Measurements from ENCODE around the gene NECTIN3. TPM values are rescaled to one million over a fixed set of nuclear protein-coding genes. Genes with fewer than 3 reads are reported as not detected.

The NECTIN3 gene
- total RNA-seq, 4 donors from 2014 or later: 4.4 to 7.1 (median 5.8) TPM

DNA sequence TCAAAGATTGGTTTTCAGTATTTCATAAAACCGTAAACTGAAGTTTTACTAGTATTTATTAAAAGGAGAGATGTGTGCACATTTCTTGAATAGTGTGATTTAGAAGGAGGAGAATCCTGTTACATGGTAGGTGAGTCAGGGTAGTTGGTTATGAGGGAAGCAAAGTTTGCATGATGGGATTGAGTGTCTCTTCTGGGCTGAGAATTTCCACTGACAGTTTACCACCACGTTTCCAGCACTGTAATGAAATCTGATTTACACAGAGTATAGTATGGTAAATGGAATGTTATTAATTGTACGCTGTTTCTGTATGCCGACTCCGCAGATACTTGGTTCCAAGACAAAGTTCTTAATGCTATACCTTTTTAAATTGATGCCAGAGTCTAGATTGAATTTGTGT is 1.6 kb downstream of the NECTIN3 start:
- H3K4me3 ChIP-seq (ENCODE audit: low read depth, poor library complexity, severe bottlenecking): no peak overlapping the region
- WGBS, 2 donors: 59 to 66% methylated on average over 5 of the region's 5 CpGs
- DNase-seq (ENCODE audit: low spot score in 2 of 2): no peak
- intact Hi-C loops (cut with DNase I; ENCODE audit: low total_unique reads): no loop called here
- TF ChIP-seq CTCF (IDR thresholded peaks at IDR 0.05): no peak
- TF ChIP-seq POLR2A (IDR thresholded peaks at IDR 0.05): no peak

DNA sequence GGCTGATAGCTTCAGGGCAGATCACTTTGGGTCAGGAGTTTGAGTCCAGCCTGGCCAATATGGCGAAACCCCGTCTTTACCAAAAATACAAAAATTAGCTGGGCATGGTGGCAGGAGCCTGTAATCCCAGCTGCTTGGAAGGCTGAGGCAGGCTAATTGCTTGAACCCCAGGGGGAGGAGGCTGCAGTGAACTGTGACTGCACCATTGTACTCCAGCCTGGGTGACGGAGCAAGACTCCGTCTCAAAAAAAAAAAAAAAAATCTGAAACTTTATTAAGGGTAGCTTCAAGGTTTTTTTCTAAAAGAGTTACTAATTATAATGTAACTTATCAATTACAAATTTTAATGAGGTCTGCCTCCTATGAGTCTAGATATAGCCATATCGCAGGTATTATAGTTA is 5.1 kb downstream of the NECTIN3 start:
- DNase-seq (ENCODE audit: low spot score in 2 of 2): no peak
- TF ChIP-seq CTCF (IDR thresholded peaks at IDR 0.05) (no peak), POLR2A (IDR thresholded peaks at IDR 0.05) (no peak)
- H3K4me3 ChIP-seq (ENCODE audit: low read depth, poor library complexity, severe bottlenecking): no peak overlapping the region
- WGBS, 2 donors: 93% methylated on average over 5 of the region's 5 CpGs
- intact Hi-C loops (cut with DNase I; ENCODE audit: low total_unique reads): no loop called here

DNA sequence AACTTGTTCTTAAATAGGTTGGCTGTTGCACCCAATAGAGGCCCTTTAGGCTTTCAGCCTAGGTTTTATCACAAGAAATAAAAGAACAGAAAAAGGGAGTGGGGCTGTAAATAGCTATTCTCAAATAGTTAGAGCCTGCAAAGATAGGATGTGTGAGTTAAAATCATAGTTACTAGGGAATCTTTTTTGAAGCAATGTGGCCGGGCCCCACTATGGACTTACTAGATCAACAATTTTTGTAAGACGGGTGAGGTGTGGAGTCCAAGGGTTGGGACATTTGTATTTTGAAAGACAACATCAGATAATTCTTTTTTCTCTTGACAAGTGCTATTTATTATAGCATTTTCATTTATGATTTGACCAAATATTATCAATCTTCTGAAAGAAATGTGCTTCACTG is 5.8 kb downstream of the NECTIN3 start:
- 96% methylated on average over 2 of the region's 2 CpGs for WGBS, 2 donors
- no peak for TF ChIP-seq CTCF (IDR thresholded peaks at IDR 0.05)
- TF ChIP-seq POLR2A (IDR thresholded peaks at IDR 0.05): no peak
- no peak for DNase-seq (ENCODE audit: low spot score in 2 of 2)
- intact Hi-C loops (cut with DNase I; ENCODE audit: low total_unique reads): no loop called here
- no peak overlapping the region for H3K4me3 ChIP-seq (ENCODE audit: low read depth, poor library complexity, severe bottlenecking)

DNA sequence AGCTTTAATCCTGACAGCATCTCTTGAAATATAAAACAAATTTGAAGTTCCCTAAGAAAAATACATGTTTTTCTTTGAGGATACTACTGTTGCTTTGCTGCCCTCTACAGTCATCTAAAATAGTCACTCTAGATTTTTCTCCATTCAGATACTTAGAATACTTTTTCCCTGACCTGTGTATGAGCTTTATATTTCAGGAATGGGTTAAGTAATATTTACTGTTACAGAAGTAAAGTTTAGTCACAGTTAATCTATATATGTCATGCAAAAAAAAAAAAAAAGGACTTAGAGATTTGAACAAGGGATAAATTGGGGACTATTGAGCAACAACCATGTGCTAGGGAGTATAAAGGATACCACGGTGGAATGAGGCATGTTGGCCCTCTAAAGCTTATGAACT is 8.8 kb downstream of the NECTIN3 start:
- DNase-seq (ENCODE audit: low spot score in 2 of 2): no peak
- H3K4me3 ChIP-seq (ENCODE audit: low read depth, poor library complexity, severe bottlenecking): no peak overlapping the region
- intact Hi-C loops (cut with DNase I; ENCODE audit: low total_unique reads): no loop called here
- WGBS, 2 donors: 39 to 45% methylated on average over 1 of the region's 1 CpG
- TF ChIP-seq POLR2A (IDR thresholded peaks at IDR 0.05): no peak
- no peak for TF ChIP-seq CTCF (IDR thresholded peaks at IDR 0.05)

- no peak overlapping the region for H3K4me3 ChIP-seq (ENCODE audit: low read depth, poor library complexity, severe bottlenecking)
- TF ChIP-seq CTCF (IDR thresholded peaks at IDR 0.05) (no peak), POLR2A (IDR thresholded peaks at IDR 0.05) (no peak)
- intact Hi-C loops (cut with DNase I; ENCODE audit: low total_unique reads): no loop called here
- WGBS, 2 donors: 69 to 71% methylated on average over 3 of the region's 3 CpGs
- DNase-seq (ENCODE audit: low spot score in 2 of 2): no peak
Observed at GRCh38 chr3:111081008-111081545, 9.5 kb downstream of the NECTIN3 start.

DNA sequence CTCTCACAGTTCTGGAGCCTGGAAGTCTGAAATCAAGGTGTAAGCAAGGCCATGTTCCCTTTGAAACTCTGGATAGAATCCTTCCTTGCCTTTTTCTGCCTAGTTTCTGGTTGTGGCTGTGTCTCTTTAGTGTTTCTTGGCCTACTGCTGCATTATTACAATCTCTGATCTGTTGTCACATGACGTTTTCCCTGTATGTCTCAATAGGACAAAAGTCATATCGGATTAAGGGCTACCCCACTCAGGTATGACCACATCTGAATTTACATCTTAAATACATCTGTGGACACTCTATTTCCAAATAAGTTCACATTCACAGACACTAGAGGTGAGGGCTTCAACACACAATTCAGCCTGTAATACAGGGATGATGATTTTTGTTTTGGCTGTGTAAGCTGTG is 13.3 kb downstream of the NECTIN3 start:
- 80 to 86% methylated on average over 2 of the region's 2 CpGs for WGBS, 2 donors
- no peak for DNase-seq (ENCODE audit: low spot score in 2 of 2)
- TF ChIP-seq POLR2A (IDR thresholded peaks at IDR 0.05): no peak
- H3K4me3 ChIP-seq (ENCODE audit: low read depth, poor library complexity, severe bottlenecking): no peak overlapping the region
- intact Hi-C loops (cut with DNase I; ENCODE audit: low total_unique reads): no loop called here
